Neuronal stem cell (in vitro differentiated cells): ENCODE results near the gene UNC80.
A peak's percentile ranks its signal among the peaks of the same experiment; 100 is the strongest.

Source experiments
- DNase-seq: peaks from one replicate; pipeline ENCODE4 v3.0.0-alpha.2; 2013; ENCODE audit warnings: low spot score
- H2AFZ ChIP-seq: one replicate; pipeline ENCODE4 v1.6.1; 2013; ENCODE audit warnings: mild to moderate bottlenecking, low read length, inconsistent platforms
- H2AK5ac ChIP-seq: 2 replicates; pipeline ENCODE4 v1.6.1; 2013; ENCODE audit warnings: low read depth, mild to moderate bottlenecking, inconsistent platforms, low read length, moderate library complexity, mixed read lengths
- H2BK120ac ChIP-seq: 2 replicates; pipeline ENCODE4 v1.6.1; 2013; ENCODE audit warnings: low read depth, mild to moderate bottlenecking, inconsistent platforms, low read length, moderate library complexity, mixed read lengths
- H2BK12ac ChIP-seq: one replicate; pipeline ENCODE4 v1.6.1; 2013; ENCODE audit warnings: low read length, inconsistent platforms
- H2BK15ac ChIP-seq: 2 replicates; pipeline ENCODE4 v1.6.1; 2013; ENCODE audit warnings: mild to moderate bottlenecking, low read length, inconsistent platforms, mixed read lengths
- H2BK5ac ChIP-seq: one replicate; pipeline ENCODE4 v1.6.1; 2013; ENCODE audit warnings: inconsistent platforms, mild to moderate bottlenecking, low read length, moderate library complexity
- H3K14ac ChIP-seq: one replicate; pipeline ENCODE4 v1.6.1; 2013; ENCODE audit warnings: low read length, inconsistent platforms
- H3K18ac ChIP-seq: 2 replicates; pipeline ENCODE4 v1.6.1; 2013; ENCODE audit warnings: low read length, inconsistent platforms
- H3K23ac ChIP-seq: 2 replicates; pipeline ENCODE4 v1.6.1; 2013; ENCODE audit warnings: low read depth, mild to moderate bottlenecking, mixed read lengths, low read length, inconsistent platforms; ENCODE audit not compliant: poor library complexity
- H3K27ac ChIP-seq: replicated peaks from 3 replicates; pipeline ENCODE4 v1.5.1; 2013; ENCODE audit warnings: low read length, inconsistent platforms
- H3K27me3 ChIP-seq, 3 experiments: 2 replicates each; pipeline ENCODE4 v1.6.1; 2013; ENCODE audit warnings: low read length in 3 of 3, mild to moderate bottlenecking in 2 of 3, inconsistent platforms in 1 of 3, low read depth in 1 of 3, mixed read lengths in 1 of 3, moderate library complexity in 1 of 3; ENCODE audit not compliant: control insufficient read depth in 3 of 3, insufficient read depth in 3 of 3
- H3K36me3 ChIP-seq, 2 donors: replicated peaks in 1 of 2; 2 replicates each; pipeline ENCODE4 v1.6.1; 2013; ENCODE audit warnings: low read length in 2 of 2; ENCODE audit not compliant: control insufficient read depth in 2 of 2, insufficient read depth in 2 of 2
- H3K4ac ChIP-seq: 2 replicates; pipeline ENCODE4 v1.6.1; 2013; ENCODE audit warnings: inconsistent platforms, mild to moderate bottlenecking, low read length, moderate library complexity
- H3K4me1 ChIP-seq, 2 donors: 1 replicate in 1 of 2; 2 replicates in 1 of 2; pipeline ENCODE4 v1.6.1; 2013; ENCODE audit warnings: low read length in 2 of 2, low read depth in 1 of 2; ENCODE audit not compliant: control insufficient read depth in 2 of 2, insufficient read depth in 1 of 2
- H3K4me2 ChIP-seq: one replicate; pipeline ENCODE4 v1.6.1; 2013; ENCODE audit warnings: mild to moderate bottlenecking, low read length, inconsistent platforms; ENCODE audit not compliant: insufficient read depth, poor library complexity, severe bottlenecking
- H3K4me3 ChIP-seq, 2 donors: 2 replicates each; pipeline ENCODE4 v1.5.1; 2013; ENCODE audit warnings: low read length in 2 of 2, mild to moderate bottlenecking in 2 of 2, inconsistent platforms in 1 of 2, moderate library complexity in 1 of 2
- H3K79me1 ChIP-seq: one replicate; pipeline ENCODE4 v1.6.1; 2013; ENCODE audit warnings: low read depth, mild to moderate bottlenecking, inconsistent platforms, low read length, moderate library complexity
- H3K9ac ChIP-seq: one replicate; pipeline ENCODE4 v1.6.1; 2013; ENCODE audit warnings: mild to moderate bottlenecking, low read depth, low read length, inconsistent platforms; ENCODE audit not compliant: poor library complexity
- H3K9me3 ChIP-seq, 2 donors: replicated peaks in 1 of 2; 2 replicates each; pipeline versions ENCODE3 to v1.6.1; 2013; ENCODE audit warnings: low read length in 2 of 2, mild to moderate bottlenecking in 2 of 2, inconsistent platforms in 1 of 2, low read depth in 1 of 2, mixed read lengths in 1 of 2, moderate library complexity in 1 of 2; ENCODE audit not compliant: control insufficient read depth in 2 of 2, insufficient read depth in 1 of 2
- H4K8ac ChIP-seq: one replicate; pipeline ENCODE4 v1.6.1; 2013; ENCODE audit warnings: low read depth, mild to moderate bottlenecking, inconsistent platforms, low read length, moderate library complexity
- H4K91ac ChIP-seq: one replicate; pipeline ENCODE4 v1.6.1; 2013; ENCODE audit warnings: low read length, low read depth, mild to moderate bottlenecking, inconsistent platforms; ENCODE audit not compliant: poor library complexity
- WGBS, 2 donors: extraction: QIAGEN DNeasy Blood & Tissue Kit; methylation state at CpG; one replicate each; pipeline ENCODE4 v1.1.7; 2013; ENCODE audit warnings: missing lambda C conversion rate in 2 of 2, mixed read lengths in 1 of 2; ENCODE audit not compliant: insufficient read length in 2 of 2, insufficient replicate concordance in 1 of 2; ENCODE audit errors: extremely low coverage in 2 of 2; 5-methylcytosine and 5-hydroxymethylcytosine counted together

Gene UNC80

GRCh38 chr2:209940936-209941335 is 169.3 kb downstream of the UNC80 start:
- H2AFZ ChIP-seq, result no peak overlapping the region
- H4K91ac ChIP-seq, result no peak overlapping the region

GRCh38 chr2:209942426-209942825 is 170.8 kb downstream of the UNC80 start:
- no peak overlapping the region for H3K18ac ChIP-seq
- H2AK5ac ChIP-seq, result no peak overlapping the region
- no peak overlapping the region for H3K14ac ChIP-seq
- no peak overlapping the region for H2BK12ac ChIP-seq
- no peak overlapping the region for H4K91ac ChIP-seq
- H3K27me3 ChIP-seq, result no peaks in the 10 kb centered on the region
- no peak overlapping the region for H3K23ac ChIP-seq
- H3K9me3 ChIP-seq, result peaks cover 0 to 3% of the 10 kb centered on the region in 2 donors
- H3K9ac ChIP-seq, result no peak overlapping the region
- no peak overlapping the region for H3K27ac ChIP-seq
- peaks cover 0 to 7% of the 10 kb centered on the region in 2 donors for H3K36me3 ChIP-seq
- H3K4me2 ChIP-seq, result no peak overlapping the region
- no peak overlapping the region for H2BK5ac ChIP-seq
- H3K4me1 ChIP-seq, result peaks cover 0 to 8% of the 10 kb centered on the region in 2 donors
- WGBS, 2 donors, result no CpG with 5 or more reads among the region's 2 CpGs
- no peak for DNase-seq
- no peaks in the 10 kb centered on the region for H3K79me1 ChIP-seq
- H2BK15ac ChIP-seq, result no peak overlapping the region
- no peak overlapping the region for H3K4ac ChIP-seq
- no peak overlapping the region for H2AFZ ChIP-seq
- H3K4me3 ChIP-seq, result no peak overlapping the region
- H2BK120ac ChIP-seq, result no peak overlapping the region
- H4K8ac ChIP-seq, result no peak overlapping the region

More at GRCh38 chr2:209940936-209941335, 169.3 kb downstream of the UNC80 start:
- Histone ChIP-seq H3K9ac (no peak overlapping the region), H2BK120ac (no peak overlapping the region), H3K9me3 (peaks cover 0 to 3% of the 10 kb centered on the region in 2 donors), H3K27ac (no peak overlapping the region), H3K4me1 (peaks cover 0 to 8% of the 10 kb centered on the region in 2 donors), H3K27me3 (no peaks in the 10 kb centered on the region), H3K23ac (no peak overlapping the region), H3K4me2 (no peak overlapping the region), H2BK12ac (no peak overlapping the region), H4K8ac (no peak overlapping the region), H3K4me3 (no peak overlapping the region), H2BK15ac (no peak overlapping the region), H3K14ac (no peak overlapping the region), H3K79me1 (no peaks in the 10 kb centered on the region), H2BK5ac (no peak overlapping the region), H3K4ac (no peak overlapping the region), H3K18ac (no peak overlapping the region), H2AK5ac (no peak overlapping the region), H3K36me3 (peaks cover 0 to 7% of the 10 kb centered on the region in 2 donors)
- DNase-seq, result no peak
- WGBS, 2 donors, result no CpG with 5 or more reads among the region's 6 CpGs

- Histone ChIP-seq H3K23ac (no peak overlapping the region), H3K9me3 (peaks cover 0 to 3% of the 10 kb centered on the region in 2 donors), H3K79me1 (no peaks in the 10 kb centered on the region), H2BK12ac (no peak overlapping the region), H2BK15ac (no peak overlapping the region), H2BK120ac (no peak overlapping the region), H3K4me2 (no peak overlapping the region), H3K4me1 (peaks cover 0 to 8% of the 10 kb centered on the region in 2 donors), H3K36me3 (peaks cover 0 to 7% of the 10 kb centered on the region in 2 donors), H4K8ac (no peak overlapping the region), H3K9ac (no peak overlapping the region), H3K18ac (no peak overlapping the region), H3K27me3 (no peaks in the 10 kb centered on the region), H3K4ac (no peak overlapping the region), H3K4me3 (no peak overlapping the region), H4K91ac (no peak overlapping the region), H3K27ac (no peak overlapping the region), H2BK5ac (no peak overlapping the region), H3K14ac (no peak overlapping the region), H2AFZ (peak overlapping the region; percentile 65), H2AK5ac (no peak overlapping the region)
- DNase-seq, result no peak
- WGBS, 2 donors, result no CpG with 5 or more reads among the region's 5 CpGs
Observed at GRCh38 chr2:209942936-209943605, 171.4 kb downstream of the UNC80 start.

DNA sequence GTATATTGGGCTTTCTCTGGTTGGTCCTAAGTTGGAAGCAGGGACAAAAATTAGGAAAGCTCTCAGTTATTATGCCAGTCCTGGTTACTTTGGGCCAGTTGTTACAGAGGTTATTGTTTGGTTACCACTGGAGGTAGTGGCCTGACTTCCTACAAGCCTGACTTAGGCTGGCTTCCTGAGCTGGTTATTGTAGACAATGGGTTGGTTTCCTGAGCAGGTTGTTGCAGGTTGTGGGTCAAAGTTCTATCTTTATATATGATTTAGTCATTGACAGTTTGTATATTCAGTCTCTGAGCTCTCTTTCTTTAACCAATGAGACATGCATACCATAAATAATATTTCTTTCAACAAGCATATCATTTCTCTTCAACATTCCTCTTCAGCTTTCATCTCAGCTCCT is 172.1 kb downstream of the UNC80 start:
- no peak overlapping the region for H2AK5ac ChIP-seq
- peaks cover 0 to 3% of the 10 kb centered on the region in 2 donors for H3K9me3 ChIP-seq
- no peak overlapping the region for H3K4ac ChIP-seq
- H3K27me3 ChIP-seq, result no peaks in the 10 kb centered on the region
- no peak for DNase-seq
- no peak overlapping the region for H2BK12ac ChIP-seq
- H3K4me2 ChIP-seq, result no peak overlapping the region
- no peak overlapping the region for H2BK15ac ChIP-seq
- no peak overlapping the region for H3K18ac ChIP-seq
- peaks cover 0 to 8% of the 10 kb centered on the region in 2 donors for H3K4me1 ChIP-seq
- no peak overlapping the region for H3K23ac ChIP-seq
- H2AFZ ChIP-seq, result peak overlapping the region; percentile 65
- no peak overlapping the region for H4K91ac ChIP-seq
- H4K8ac ChIP-seq, result no peak overlapping the region
- peaks cover 0 to 7% of the 10 kb centered on the region in 2 donors for H3K36me3 ChIP-seq
- H3K27ac ChIP-seq, result no peak overlapping the region
- no peak overlapping the region for H3K9ac ChIP-seq
- no peak overlapping the region for H3K14ac ChIP-seq
- H3K4me3 ChIP-seq, result no peak overlapping the region
- H3K79me1 ChIP-seq, result no peaks in the 10 kb centered on the region
- H2BK5ac ChIP-seq, result no peak overlapping the region
- no peak overlapping the region for H2BK120ac ChIP-seq
